Stimulated activated CD8-positive, alpha-beta memory T cell treated with anti-CD3 and anti-CD28 coated beads, Interleukin-7, amount 100 ng/mL, for 48 hours (primary cell): ENCODE data around the gene MYBPH.

Source experiments
- DNase-seq, 2 donors: peaks; one replicate each; pipeline ENCODE4 v3.0.0-alpha.2; 2020; ENCODE audit warnings: low read depth in 1 of 2; ENCODE audit errors: extremely low read depth in 1 of 2

Gene MYBPH

DNA sequence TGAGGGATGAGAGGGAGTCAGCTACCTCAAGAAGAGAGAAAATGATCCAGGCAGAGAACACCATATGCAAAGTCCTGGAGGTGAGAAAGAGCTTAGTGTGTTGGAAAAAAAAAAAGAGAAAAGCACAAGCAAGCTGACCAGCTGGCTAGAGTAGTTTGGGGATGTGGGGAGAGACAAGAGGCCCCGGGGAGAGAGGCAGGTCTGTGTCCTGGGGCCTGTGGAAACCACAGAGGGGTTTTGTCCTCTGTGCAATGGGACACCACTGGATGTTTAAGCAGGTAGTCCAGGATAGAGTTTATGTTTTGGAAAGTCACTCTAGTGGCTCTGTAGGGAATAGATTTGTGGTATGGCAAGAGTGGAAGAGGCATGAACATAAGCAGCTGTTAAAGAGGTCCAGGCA lies 25.3 kb upstream of the MYBPH start:
- DNase-seq = no peak

DNA sequence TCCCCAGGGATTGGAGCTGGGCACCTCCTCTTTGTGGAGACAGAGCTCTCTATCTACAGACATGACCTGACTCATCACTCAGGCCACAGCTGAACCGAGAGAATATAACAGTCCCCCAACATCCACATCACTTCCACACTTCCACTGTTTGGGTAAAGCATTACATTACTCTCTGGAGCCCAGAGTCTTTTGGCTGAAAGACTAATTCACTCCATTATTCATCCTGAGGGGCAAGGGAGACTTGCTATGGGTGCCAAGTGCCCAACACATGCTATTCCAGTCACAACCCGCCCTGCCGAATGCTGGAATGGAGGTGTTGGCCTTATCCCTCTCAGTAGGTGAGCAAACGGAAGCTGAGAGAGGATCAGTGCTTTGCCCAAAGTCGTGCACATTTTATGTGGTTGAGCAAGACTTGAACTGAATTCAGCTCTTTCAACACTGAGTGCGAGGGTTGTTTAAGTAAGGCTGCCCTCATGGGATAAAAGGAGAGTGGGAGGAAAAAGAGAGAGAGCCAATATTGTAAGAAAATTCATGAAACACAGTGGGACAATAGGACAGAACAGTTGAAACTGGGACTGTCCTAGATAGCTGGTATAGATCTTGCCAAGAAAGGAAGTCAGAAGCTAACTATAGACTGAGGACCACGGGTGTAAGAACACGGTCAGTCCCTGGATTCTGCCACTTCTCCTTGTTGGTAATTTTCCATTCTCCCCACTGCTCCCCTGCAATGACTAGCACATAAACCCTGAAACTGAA lies 24.4 kb upstream of the MYBPH start:
- no peak for DNase-seq

DNA sequence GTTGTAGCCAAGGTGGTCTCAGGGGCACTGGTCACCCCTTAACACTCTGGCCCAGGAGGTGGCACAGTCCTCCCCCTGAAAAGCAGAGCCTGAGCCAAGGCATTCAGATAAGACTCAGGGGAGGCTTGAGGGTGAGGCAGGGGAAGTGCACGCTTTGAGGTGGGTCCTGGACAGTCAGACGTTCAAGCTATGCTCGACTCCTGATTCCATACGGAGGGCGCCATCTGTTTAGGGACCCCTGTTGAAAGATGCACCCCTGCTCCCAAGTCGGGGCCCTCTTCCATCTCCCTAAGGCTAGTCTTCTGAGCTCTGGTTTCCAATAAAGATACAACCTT lies 23.8 kb upstream of the MYBPH start:
- DNase-seq = no peak

DNA sequence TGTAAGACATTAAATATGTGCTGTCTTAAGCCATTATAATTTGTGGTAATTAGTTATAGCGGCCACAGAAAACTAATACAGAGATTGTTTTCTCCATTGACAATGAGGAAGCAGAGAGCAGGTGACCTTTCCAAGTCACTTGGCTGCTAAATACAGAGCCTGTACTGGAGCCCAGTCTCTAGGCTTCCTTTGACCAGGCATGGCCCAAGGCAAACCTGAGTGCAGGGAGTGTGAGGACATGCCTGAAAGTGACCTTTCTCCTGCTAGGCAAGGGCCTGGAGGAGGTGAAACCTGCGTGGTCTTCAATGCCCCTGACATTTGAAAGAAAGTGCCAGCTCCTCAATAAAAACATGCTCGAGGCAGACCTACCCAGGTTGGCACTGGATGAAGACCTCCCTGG lies 23.4 kb upstream of the MYBPH start:
- no peak for DNase-seq

DNA sequence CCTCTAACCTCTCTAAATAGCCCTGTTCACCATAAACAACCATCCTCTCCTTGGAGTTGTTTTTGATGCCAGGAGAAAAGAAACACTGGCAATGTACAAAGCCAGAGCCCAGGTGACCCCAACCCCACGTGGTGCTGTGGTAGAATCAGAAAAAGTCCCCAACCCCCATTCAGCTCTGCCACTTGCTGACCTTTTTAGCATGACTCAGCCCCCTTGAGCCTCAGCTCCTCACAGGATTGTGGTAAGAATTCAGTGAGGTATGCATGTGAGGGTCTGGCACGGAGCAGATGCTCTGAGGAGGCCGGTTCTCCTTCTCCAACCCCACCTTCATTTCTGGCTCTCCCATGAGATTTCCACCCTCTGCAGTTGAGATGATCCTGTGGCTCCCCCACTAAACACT lies 22.0 kb upstream of the MYBPH start:
- no peak for DNase-seq

DNA sequence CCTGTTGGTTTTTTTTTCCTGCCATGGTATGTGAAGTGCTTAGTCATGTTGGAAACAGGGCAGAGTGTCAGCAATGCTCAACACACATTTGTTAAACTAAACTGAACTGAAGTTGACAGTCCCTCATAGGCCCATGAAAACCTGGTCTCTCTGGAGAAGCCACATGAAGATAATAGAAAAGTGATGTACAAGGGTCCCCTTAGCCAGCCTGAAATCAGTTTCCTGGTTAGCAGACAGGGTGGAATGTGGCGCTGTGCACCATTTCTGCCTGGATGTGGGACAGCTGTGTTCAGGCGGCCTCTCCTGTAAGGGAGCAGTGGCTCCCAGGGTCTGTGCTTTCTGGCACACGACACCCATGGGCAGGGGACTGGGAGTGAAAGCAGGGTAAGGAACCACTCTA lies 20.7 kb upstream of the MYBPH start:
- DNase-seq = no peak

DNA sequence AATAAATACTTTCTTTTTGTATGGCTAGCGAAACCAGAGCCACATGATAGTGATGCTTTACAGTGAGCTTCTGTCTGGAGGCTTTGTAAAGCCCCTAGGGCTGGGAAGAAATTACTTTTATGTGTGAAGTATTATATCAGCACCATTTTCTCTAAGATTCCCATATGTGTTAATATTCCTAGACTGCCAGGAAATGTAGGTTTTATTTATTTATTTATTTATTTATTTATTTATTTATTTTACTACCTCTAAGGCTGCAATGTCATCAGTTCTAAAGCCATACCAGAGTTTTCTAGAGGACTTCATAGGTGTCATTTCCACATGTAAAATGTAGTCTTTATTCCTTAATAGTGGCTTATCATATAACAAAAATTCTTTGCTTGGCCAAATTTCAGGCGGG lies 15.3 kb upstream of the MYBPH start:
- no peak for DNase-seq

DNA sequence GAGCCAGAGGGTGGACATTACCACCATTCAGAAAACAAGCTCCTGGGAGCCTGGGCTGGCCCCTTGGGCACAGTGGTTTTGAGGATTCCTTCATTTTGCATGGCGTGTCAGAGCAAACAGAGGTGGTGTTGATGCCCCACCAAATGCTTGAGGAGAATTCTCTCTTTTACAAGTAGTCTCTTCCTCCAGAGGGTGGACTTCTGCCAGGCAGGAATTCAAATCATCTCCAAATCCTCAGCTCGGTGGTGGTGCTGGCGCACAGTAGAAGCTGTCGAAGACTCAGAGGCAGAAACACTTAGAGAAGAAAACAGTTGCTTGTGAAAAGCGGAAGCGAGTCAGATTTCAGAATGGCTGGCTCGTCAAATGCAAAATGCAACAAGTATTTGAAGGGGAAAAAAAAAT lies 14.3 kb upstream of the MYBPH start:
- no peak for DNase-seq

DNA sequence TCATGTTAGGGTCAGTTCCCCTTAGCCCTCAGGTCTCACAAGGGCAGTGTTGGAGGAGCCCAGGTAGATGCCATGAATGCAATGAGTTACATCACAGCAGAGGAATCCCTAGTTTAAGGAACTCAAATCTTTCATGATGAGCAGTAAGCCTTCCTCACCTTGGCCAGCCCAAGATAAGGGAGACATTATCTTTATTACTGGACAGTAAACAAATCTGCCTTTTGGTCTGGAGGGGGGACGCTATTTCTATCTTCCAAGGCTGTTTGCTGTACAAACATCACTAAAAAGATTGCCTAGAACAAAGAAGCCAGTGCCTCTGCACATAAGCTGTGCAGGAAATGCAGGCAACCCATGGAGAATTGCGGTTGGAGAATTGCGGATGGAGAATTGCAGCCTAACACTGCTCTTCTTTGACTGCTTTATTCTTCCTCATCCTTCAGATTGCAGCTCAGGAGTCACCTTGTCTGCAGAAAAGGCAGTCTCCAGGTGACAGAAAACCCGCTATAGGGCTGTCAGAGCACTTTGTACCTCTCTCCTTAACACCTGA lies 13.1 kb upstream of the MYBPH start:
- DNase-seq = no peak

DNA sequence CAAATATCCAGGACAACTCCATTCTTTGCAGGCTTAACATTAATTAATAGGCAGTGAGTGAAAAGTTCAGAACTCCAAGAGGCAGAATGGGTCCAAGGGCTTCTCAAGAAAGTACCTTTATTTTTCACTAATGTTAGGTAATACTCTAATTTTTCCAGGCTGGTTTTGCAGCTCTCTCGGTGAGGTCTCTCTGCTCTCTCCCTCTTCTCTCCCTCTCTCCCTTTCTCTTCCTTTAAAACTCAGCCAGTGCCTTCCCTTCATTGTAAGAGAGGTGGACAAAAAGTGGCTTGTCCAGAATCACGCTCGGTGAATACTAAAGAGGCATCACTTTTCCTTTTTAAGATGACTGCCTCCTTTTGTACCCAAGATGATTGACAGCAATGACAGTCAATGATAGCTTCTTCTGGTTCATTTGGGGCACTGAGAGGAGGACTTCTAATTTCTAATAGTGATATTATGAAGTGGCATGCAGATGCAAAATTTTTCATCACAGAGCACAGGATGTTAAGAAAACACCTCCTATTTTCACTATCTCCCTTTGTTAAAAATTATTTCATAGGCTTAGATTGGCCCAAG lies 12.2 kb upstream of the MYBPH start:
- no peak for DNase-seq

DNA sequence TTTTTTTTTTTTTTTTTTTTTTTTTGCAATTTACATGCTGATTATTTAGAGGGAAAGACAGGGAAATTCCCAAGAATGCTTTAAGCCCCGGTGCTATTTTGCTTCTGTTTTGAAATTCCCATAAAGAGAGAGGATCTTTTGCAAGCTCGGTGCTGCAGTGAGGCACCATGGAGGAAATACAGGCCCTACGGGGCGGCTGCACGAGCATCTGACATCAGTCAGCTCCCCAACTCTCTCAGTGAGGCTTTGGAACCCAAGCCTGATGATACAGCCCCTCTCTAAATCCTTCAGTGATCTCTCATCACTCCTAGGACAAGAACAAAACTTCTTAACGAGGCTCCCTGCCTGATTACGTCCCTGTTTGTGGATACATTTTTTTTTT lies 11.7 kb upstream of the MYBPH start:
- no peak for DNase-seq

DNA sequence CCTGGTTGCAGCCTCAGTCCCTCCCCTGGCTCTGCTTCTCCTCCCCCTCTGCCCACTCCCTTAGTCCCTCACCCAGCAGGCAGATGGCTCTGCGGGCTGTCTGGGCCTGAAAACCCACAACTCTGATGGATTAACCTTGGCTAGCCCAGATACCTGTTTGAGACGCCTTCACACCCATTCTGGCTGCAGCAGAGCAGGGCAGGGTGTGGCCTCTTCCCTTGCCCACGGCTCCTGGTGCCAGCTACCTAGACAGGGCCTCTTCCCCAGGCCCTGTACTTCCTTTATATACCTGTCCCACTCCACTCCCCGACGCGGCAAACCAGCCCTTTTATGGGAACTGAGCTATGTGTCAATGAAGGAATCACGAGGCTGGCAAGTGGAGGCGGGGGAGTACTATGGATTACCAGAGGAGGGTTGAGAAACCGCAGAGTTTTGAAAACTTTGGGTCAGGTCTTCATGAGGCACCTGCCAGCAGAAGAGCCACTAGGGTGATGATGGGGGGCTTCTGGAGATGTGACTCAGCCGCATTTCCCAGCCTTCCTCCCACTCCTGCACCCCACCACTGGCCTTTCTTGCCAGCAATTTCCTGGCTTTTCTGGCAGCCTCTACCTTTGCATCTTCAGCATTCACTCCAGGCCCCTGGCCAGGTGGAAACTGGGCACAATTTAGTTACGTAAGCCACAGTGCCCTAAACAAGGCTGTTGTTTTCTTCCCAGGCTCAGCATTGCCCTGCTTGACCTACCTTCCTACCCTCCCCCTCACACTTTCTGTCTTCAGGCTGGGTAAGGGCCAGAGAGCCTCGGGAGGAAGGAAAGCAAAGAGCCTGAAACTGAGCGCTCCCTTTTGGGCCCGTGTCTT lies 11.0 kb upstream of the MYBPH start, which contains the start of gene CHI3L1:
TSS of gene CHI3L1 (minus strand) at position 259 of the 858 bp plus-strand sequence. CDS start at position 178, 81 bp downstream.
- DNase-seq = no peak

DNA sequence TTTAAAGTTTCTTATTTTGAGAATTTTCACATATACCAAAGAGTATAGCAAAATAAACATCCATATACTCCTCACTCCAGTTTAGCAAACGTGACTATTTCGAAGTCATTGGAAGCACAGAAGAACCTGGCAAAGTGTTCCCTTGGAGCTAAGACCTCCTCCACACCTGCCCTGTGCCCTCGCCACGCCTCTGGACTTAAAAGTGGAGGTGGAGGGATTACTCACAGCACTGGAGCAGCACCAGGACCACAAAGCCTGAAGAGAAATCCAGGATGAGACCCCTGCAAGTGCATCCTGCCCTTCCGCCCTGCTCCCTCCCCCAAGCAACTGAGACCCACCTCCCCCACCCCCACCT lies 10.4 kb upstream of the MYBPH start:
- no peak for DNase-seq

DNA sequence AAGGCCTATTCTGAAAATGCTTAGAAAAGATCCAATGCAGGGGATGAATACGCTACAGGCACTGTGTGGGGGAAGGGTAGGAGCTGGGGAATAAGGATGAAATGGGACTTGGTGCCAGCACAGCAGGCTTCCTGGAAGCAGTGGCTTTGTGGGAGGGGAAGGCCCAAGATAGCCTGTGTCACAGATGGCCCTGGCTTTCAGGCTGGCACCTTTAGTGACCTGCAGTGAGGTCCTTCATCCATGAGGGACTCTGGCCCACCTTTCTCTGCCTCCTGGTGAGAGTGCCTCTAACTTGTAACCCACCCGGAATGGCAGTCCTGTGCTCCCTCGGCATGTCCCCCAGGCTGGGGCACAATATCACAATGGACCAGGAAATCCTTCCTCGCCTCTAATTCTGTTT lies 10.0 kb upstream of the MYBPH start:
- DNase-seq = no peak

DNA sequence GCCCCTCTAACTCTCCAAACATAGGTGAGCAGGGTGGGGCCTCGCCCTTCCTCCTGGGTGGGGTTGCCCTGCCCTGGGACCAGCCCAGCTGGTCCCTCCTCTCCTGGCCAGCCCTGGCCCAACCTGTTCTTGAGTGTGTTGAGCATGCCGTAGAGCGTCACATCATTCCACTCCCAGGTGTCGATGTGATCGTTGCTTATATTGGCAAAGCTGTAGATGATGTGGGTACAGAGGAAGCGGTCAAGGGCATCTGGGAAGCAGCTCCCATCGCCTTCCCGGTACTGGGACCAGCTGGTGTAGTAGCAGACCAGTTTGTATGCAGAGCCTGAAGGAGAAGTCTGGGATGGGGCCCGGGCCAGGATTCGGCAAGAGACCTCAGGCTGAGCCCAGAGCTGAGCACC lies 9.4 kb upstream of the MYBPH start:
- no peak for DNase-seq

DNA sequence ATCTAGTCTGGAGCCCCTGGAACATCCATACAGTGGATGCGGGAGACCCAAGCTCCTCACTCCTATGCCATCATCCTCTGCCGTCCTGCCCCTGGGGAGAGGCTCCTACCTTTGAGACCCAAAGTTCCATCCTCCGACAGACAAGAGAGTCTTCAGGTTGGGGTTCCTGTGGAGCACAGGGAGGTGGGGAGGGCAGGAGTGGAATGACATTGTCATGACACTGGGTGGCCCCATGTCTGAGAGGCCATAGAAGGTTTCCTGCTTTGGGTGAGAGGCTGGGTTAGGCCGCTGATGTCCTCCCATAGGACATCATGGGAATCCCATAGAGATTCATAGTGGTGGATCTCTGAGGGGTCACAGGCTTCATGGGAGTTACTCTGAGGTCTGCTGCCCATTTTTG lies 8.8 kb upstream of the MYBPH start:
- no peak for DNase-seq

DNA sequence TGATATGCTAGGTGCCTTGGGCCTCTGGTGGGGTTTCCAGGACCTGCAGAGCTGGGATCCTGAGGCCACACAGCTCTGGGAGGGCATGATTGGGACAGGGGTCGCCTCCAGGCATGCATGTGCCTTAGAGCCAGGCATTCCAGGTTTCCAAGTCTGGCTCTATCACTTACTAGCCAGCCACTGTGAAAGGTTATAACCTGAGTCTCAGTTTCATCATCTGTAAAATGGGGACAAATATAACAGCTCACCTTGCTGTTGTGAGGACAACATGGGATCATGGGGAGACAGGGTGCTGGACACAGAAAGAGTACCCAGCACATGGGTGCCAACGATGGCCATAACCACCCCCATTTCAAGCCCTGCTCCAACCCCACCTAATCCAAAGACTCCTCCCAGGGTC lies 8.2 kb upstream of the MYBPH start:
- DNase-seq = no peak

DNA sequence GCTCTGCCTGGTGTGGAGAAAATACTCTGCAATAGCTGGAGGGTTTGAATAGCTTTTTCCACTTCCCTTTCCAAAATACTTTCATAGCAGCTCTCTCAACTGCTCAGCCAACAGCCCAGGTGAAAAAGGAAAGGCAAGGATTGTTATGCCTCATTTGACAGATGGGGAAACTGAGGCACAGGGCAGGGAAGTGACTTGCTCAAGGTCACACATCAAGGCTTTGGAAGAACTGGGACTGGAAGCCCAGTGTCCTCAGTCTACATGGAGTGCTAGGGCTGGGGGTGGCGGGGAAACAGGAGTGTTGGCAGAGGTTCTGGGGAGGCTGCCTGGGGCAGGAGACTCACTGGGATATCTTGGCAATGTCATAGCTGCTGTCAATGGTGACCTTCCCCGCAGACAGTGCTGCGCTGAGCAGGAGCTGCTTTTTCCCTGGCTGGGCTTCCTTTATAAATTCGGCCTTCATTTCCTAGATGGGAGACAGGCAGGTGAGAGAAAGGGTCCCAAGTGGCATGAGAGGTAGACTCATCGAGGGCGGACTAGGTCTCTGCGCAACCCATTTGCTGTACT lies 6.8 kb upstream of the MYBPH start:
- DNase-seq = no peak

DNA sequence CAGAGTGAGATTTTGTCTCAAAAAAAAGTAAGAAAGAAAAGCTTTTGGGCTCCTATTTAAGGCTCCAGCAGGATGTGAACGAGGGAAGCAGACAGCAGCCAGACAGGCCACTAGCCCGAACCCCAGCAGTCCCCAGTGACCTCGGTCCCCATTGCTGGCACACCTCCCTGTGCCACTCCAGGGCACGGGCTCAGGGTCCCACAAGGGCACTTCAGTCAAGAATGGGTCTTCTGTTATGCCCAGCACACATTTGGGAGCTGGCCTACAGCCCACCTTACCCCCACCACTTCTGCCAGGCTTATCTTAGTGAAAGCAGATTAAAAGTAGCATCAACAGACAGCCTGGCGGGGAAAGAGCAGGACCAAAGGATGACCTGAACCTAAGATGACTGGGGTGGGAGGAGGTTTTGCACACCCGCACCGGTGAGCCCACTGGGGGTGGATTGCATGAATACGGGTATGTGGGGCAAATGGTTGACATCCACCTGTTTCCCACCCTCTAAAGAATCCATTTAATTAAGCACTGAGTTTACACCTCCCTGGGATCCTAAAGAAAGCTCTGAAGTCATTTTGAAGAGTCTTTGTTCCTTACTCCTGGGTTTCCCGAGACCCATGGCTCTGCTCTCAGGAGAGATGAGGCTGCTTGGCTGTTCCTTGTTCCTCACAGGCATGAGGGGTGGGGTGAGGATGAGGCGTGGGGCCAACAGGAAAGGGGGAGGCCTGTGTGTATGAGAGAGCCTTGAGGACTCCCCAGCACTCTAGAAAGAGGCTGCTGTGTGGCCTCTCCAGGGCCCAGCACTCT lies 6.2 kb upstream of the MYBPH start:
- DNase-seq = no peak

DNA sequence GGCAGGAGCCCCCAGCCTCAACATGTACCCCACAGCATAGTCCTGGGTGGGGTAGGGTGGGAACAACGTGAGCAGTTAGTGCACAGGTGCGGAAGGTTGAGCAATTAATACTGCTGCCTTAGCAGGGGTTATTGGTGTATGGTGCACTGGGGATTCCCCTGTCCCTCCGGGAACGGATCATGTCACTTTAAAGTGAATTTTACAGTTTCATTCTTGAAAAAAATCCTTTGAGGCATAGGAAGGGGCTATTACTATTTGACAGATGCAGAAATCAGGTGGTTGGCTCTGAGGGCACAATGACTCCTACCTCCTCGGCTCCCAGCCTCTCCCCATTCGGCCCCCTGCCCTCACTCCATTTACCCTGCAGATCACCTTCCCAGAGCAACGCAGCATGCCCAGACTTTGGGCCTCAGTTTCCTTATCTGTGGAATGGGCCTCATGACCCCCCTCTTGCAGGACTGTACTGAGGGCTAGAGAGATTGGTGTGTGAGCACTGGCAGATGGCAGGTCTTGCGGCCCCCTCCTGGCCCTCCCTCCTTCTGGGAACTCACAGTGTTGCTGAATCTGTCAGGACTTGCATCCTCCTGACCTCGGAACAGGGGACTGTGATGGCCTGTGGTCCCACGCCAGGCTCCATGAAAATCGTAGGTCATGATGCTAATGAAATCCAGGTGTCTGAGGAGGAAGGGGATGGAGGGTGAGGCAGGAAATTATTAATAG lies 5.1 kb upstream of the MYBPH start:
- no peak for DNase-seq
